KG1 (cell line): ENCODE results near the gene DGLUCY.
"Not testable (repeated sequence)": the region's sequence is repeated elsewhere in the genome, so short reads cannot be mapped to it uniquely, and the experiment has no call there.

Source experiments
- DNase-seq: peaks from one replicate; lab custom pipeline; 2025; lab: John Stamatoyannopoulos, UW

DGLUCY gene

GRCh38 chr14:91111443-91111842 is 2.4 kb upstream of the DGLUCY start:
- DNase-seq: no peak

- DNase-seq: no peak
These were observed 1.7 kb upstream of the DGLUCY start for GRCh38 chr14:91112194-91112593.

- DNase-seq: peak; percentile 76
These were observed 499 bp downstream of the DGLUCY start for GRCh38 chr14:91114079-91115065.

GRCh38 chr14:91115986-91116770 is 2.3 kb downstream of the DGLUCY start:
- no peak for DNase-seq

- no peak for DNase-seq
These were observed 3.2 kb downstream of the DGLUCY start for GRCh38 chr14:91116913-91117588.

GRCh38 chr14:91117960-91118359 is 4.1 kb downstream of the DGLUCY start:
- DNase-seq: no peak

GRCh38 chr14:91118511-91119068 is 4.7 kb downstream of the DGLUCY start:
- DNase-seq: no peak

- DNase-seq: no peak
These were observed 5.9 kb downstream of the DGLUCY start for GRCh38 chr14:91119556-91120311.

GRCh38 chr14:91123201-91123600 is 9.3 kb downstream of the DGLUCY start:
- DNase-seq: no peak

GRCh38 chr14:91124406-91125270 is 10.8 kb downstream of the DGLUCY start:
- DNase-seq: not testable (repeated sequence)

- DNase-seq: no peak
These were observed 11.4 kb downstream of the DGLUCY start for GRCh38 chr14:91125271-91125660.

GRCh38 chr14:91125801-91126200 is 11.9 kb downstream of the DGLUCY start:
- no peak for DNase-seq

- DNase-seq: no peak
These were observed 12.9 kb downstream of the DGLUCY start for GRCh38 chr14:91126761-91127160.

GRCh38 chr14:91127401-91127801 is 13.5 kb downstream of the DGLUCY start:
- no peak for DNase-seq

- DNase-seq: no peak
These were observed 14.1 kb downstream of the DGLUCY start for GRCh38 chr14:91127924-91128323.

- no peak for DNase-seq
These were observed 14.8 kb downstream of the DGLUCY start for GRCh38 chr14:91128699-91129098.

- no peak for DNase-seq
These were observed 15.4 kb downstream of the DGLUCY start for GRCh38 chr14:91129261-91129660.

GRCh38 chr14:91135039-91135438 is 21.2 kb downstream of the DGLUCY start:
- DNase-seq: no peak

- DNase-seq: peak; percentile 27
These were observed 24.9 kb downstream of the DGLUCY start for GRCh38 chr14:91138511-91139359.
